ENCODE measurements around the gene PLEKHA5. TPM values are rescaled to one million over a fixed set of nuclear protein-coding genes. Genes with fewer than 3 reads are reported as not detected.
"Not testable (repeated sequence)": the region's sequence is repeated elsewhere in the genome, so short reads cannot be mapped to it uniquely, and the experiment has no call there.

The PLEKHA5 gene
- total RNA-seq, 1 donor from 2014 or later, result 12.8 TPM

DNA sequence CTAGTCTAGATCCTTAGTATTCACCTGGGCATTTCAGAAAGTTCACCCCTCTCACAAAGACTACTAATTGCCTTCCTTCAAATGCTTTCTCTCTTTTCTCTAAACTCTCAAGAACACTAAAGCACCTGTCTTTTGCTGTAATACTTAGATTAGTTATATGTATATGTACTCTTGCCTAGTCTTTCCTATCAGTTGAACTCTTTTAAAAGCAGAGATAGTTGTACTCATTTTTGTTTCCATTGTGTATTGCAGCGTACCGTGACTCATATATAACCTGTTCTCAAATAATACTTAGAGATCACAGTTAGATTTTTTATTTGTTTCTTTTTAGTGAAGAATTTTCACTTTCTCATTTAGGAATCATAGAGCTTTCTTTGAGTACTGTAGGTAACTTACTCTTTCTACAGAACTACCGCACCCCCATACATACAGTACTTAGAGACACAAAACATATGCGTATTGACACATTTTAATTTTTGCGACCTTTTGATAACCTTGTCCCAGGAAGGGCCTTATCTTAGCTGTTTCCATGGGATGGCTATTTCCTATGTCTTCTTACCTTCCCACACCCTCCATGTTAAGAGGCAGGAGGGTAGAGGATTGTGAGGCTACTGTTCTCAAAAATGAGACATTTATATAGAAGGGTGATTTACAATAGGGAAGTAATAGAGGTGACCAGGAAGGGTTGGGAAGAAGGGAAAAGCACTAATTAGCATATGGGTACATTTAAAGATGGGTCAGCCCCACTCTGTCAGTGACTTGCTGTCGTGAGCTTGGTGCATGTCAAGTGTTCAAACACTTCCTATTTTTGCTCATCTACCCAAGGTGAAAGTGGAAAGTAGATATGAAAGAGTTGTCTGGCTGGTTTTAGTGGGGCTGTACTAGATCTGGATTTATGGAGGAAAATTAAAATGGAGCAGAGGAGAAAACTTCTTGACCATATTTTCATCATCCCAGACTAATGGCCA, 74.3 kb downstream of the PLEKHA5 start:
- DNase-seq, result no peak

DNA sequence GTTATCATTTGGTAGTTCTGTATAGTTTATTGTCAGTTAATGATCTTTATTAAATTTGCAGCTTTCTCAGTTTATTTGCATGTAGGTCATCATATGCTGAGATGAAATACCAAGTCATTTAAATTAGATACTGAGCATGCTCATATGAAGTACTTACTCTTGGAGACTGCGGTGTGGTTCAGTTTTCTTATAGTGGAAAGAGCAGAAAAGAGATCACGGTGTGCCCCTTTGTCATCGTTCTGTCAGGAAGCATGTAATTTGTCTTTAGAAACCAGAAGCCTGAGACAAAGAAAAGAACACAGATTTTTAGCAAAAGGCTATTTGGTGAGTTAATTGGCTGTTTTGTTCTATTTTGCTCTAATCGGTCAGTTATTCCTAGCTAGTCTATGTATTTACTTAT, 75.6 kb downstream of the PLEKHA5 start:
- DNase-seq, result no peak

DNA sequence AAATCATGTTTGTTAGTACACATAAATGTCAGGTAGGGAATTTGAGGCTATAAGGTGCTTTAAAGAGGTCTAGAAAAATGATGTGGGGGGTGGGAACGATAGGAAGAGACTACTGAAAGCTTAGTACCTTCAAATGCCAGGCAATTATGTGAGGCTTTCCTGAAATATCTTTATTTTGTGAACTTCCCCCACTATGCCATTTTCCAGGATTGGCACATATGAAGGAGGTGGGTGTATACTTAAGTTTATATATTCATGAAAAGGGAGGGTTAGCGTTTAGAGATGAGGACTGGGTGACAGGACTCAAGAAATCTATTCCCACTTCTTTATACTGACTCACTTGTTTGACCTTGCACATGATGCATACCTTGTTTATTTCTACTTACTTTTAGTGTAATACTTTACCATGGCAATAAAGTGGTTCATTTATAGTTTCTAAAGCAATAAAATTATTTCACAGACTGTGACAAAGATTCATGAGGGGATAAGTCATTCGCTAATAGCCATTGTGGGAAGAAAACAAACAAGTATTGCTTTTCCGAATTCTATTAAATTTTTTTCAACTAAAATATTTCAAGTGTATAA, 77.1 kb downstream of the PLEKHA5 start:
- no peak for DNase-seq

DNA sequence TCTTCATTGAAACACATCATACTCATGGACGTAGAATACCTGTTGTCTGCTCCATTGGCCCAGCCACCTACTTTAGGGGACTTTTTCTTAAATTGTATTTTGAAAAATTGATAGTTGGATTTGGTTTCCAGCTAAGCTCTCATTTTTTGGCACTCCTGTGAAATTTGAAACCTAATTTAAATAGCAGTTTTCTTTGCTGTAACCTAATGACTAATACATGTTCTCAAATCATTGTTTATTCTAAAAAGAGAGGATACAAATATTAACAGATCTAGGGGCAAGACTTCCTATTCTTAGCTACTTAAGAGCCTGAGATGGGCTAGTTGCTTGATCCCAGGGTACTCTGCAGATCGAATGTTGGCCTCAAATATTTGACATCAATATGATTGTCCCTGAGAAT, 78.9 kb downstream of the PLEKHA5 start:
- no peak for DNase-seq

DNA sequence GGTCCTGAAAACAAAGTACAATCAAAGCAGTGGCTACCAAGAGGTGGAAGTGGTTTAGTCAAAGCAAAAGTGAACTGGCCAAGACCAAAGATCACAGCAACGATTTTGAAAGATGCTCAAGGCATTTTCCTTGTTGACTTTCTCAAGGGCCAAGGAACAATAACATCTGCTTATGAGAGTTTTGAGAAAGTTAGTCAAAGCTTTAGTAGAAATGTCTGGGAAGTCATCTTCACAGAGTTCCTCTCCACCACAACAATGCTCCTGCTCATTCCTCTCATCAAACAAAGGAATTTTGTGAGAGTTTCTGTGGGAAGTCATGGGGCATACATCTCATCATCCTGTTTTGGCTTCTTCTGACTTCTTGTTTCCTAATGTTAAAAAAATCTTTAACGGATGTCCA, 80.1 kb downstream of the PLEKHA5 start:
- DNase-seq, result no peak

DNA sequence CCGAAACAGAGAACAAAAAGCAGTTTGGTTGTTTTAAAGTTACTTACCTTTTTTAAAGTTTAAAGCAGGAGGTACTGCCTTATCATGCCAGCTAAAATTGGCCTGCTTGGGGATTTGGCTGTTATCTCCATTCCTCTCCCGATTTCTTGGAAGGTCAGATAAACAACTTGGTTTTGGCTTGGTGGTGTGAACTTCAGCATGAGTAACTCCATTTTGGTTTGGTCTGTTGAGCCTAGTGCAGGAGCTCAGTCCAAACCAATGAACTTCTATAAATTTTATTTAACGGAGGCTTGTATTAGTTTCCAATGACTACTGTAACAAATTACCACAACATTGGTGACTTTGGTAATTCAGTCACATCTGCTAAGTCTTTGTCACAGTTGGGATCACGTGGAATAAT, 82.3 kb downstream of the PLEKHA5 start:
- DNase-seq, result no peak

DNA sequence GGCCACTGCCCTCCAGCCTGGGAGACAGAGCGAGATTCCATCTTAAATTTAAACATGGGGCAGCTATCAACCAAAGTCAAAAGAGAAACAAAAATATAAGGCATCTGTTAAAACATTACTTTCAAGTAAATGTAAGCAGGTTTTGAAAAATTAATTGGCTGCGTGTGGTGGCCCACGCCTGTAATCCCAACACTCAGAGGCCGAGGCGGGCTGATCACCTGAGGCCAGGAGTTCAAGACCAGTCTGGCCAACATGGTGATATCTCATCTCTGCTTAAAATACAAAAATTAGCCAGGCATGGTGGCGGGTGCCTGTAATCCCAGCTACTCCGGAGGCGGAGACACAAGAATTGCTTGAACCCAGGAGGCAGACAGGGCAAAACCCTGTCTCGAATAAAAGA, 82.7 kb downstream of the PLEKHA5 start:
- DNase-seq, result no peak

DNA sequence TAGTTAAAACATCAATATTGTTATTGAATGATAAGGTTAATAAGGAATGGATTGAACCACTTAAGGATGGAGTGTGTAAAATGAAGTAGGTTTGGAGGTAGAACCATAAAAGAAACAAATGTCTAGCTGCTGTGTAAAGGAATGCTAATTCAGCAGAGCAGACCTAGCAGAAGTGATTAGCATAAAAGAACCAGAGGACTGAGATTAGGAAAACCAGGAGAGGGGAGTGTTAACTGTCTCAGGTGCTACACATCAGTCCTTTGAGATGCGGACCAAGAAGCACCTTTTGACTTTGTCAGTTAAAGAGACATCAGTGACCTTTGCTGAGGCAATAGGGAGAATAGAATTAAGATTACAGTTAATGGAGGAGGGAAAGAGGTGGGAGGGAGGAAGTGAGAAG, 84.5 kb downstream of the PLEKHA5 start:
- no peak for DNase-seq

DNA sequence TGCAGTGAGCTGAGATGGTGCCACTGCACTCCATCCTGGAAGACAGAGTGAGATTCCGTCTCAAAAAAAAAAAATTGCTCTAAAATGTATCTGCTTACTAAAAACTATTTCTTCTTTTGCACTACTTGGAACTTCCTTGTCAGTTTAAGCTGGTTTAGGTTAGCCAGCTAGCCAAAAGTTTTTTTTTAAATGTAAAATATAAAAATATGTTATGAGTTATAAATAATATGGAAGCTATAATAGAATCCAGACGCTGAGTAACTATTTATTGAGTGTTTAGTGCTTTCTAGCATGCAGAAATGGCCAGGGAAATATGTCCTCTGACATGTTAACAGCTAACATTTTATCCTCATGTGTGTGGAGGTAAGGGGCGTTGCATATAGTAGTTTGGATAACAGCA, 85.6 kb downstream of the PLEKHA5 start:
- no peak for DNase-seq

DNA sequence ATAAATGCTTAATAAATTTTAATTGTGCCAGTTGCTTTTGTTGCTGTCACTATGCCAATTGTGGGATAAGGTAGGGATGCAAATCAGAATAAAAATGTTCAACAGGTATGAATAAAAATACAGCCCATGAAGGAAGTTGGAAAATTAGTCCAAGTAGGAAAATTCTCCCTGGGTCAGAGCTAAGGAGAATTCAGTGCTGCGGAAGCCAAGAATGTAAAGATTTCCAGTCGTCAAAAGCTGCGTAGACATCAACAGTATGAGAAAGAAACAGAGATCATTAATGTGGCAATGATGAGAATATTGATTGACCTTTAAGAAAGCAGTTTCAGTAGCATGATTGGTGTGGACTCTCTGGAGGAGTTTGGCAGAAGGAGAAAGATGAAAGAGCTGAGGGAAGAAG, 87.9 kb downstream of the PLEKHA5 start:
- no peak for DNase-seq

DNA sequence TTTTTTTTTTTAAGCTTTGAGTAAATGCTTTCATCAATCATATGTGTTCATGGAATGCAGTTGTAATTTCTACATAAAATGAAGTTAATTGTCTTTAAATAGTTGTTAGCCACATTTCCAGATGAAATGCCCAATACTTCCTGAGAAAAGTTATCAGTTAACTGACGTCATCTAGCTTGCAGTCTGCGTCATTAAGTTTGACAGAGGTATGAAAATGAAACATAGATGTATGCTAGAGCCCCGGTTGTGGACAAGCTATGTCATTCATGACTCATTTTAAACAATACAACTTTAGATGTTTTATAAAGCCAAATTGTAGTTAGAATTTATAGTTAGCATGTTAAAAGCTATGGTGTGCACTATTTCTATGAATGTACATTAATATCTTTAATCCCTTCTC, 90.7 kb downstream of the PLEKHA5 start:
- peak; percentile 6 for DNase-seq

DNA sequence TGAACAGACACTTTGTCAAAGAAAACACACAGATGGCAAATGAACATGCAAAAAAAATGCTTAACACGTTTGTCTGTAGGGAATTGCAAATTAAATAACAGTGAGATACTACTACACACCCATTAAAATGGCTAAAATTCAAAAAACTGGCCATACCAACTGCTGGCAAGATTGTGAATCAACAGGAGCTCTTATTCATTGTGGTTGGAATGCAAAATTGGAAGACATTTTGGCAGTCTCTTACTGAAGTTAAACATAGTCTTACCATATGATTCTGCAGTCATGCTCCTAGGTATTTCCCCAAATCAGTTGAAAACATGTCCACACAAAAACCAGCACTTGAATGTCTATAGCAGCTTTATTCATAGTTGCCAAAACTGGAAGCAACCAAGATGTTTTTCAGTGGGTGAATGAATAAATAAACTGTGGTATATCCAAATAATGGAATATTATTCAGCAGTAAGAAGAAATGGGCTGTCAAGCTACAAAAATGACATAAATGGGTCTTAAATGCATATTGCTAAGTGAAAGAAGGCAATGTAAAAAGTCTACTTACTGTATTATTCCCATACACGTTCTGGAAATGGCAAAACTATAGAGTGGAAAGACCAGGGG, 91.4 kb downstream of the PLEKHA5 start:
- no peak for DNase-seq

DNA sequence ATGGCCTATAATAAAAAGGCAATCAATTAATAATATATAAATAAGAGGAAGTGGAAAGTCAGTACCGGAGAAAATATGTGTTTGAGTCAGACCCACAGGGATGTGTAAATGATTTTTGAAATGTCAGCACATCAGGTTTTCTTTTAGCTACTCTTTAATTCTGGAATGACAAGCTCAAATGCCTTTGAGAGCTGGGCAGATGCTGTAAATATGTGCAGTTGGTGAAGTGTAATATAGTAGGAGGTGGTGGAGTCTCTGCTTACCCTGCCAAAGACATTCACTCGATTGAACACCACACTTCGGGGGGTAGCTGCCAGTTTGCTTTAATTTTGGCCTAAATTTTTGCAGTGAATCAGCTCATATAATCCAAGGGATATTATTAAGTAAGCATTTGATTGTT, 93.0 kb downstream of the PLEKHA5 start:
- no peak for DNase-seq

DNA sequence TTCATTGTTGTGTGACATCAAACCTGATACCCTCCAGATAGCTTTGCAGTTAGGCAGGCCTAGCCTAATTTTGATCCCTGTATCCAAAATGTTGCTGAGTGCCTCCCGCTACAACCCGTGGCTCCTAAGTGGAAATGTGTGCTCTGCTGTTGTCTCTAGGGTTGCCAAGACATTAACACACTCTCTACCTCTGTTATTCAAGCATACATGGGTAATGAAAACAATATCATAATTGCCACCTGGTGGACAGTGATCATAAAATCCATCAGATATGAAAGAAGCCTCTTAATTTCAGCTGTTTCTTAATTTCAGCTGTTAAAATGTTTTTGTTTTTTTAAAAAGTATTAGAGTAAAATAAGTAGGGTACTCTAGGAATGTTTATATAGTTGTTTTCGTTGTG, 93.5 kb downstream of the PLEKHA5 start:
- peak; percentile 42 for DNase-seq

DNA sequence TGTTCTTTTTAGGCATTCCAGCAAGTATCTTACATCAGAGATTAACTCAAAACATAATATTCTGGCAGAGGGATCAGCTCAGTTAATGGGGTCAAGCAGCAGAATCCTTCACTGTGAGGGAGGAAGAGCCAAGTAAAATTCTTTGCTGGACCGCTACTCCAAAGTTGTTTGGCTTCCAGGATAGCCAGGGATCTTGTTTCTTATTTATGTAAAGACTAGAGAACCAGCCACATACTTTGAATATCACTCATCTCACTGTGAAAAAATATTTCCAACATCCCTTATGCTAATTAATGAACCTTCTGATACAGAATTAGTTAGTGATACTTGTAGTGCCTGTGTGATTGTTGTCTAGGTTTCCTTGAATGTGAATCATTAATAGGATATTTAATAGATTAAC, 94.2 kb downstream of the PLEKHA5 start:
- no peak for DNase-seq

DNA sequence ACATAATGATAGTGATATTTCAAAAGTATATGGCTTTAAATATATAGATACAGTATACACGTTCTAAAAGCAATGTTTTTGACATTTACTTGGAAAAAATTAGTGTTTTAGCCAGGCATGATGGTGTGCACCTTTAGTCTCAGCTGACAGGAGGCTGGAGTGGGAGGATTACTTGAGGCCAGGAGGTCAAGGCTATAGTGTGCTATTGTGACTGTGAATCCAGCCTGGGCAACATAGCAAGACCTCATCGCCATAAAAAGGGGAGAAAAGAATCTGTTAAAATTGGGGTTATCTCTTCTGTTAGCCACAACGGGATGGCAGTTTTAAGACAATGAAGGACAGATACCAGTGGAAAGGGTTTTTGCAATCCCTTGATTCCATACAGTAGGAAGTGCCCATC, 95.2 kb downstream of the PLEKHA5 start:
- no peak for DNase-seq

DNA sequence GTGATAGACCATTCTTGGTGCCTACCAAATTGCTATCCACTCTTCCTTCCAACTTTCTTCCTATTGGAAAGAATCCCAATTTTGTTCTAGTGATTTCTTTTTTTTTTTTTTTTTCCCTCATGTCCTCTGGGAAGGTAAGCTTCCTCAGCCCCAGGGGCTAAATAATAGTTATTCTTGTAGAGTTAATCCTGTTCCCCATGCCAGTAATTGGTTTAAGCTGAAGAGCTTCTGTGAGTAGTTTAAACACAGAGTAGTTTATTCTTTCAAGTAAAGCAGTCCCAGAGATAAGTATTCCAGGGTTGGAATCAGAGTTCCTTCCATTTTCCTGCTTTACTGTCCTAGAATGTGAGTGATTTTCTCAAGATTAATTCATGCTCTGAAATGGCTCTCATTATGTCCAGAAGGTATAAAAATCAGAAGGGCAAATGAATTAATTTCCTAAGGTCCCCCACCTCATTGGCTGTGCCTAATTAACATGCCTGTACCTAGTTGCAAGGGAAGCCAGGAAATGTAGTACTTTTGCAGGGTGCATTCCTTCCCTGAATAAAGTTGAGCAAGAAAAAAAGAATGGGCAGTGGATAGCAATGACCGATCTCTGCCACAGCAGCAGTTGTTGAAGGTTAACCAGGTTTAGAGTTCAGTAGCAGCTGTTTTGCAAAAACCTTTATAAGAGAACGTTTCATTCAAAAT, 97.8 kb downstream of the PLEKHA5 start:
- no peak for DNase-seq

DNA sequence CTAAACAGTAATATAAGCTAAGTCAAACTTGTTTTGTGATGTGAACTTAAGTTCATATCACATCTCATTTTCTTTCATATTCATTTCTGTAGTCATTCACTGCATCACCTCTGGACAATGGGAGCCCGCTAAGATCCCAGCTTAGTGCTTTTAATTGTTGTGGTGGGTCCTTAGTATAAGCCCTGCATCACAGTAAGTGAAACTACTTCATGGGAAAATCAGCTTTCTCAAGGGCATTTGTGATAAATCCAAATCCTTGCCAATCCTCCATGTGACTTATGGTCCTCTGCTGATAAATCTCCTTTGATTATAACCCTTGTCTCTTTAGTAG, 98.3 kb downstream of the PLEKHA5 start:
- DNase-seq, result peak; percentile 1

DNA sequence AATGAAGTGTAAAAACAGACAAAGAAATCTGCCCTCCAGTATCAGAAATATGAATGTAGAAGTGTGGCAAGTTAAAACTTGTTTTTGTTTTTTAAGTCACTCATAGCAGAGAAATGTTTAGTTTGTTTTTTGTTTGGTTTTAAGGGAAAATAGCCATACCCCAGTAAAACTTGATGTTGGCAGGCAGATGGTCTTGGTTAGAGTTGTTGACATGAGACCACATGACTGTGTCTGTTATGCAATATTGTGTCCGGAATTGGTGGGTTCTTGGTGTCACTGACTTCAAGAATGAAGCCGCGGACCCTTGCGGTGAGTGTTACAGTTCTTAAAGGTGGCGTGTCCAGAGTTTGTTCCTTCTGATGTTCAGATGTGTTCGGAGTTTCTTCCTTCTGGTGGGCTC, 99.5 kb downstream of the PLEKHA5 start:
- DNase-seq, result not testable (repeated sequence)

DNA sequence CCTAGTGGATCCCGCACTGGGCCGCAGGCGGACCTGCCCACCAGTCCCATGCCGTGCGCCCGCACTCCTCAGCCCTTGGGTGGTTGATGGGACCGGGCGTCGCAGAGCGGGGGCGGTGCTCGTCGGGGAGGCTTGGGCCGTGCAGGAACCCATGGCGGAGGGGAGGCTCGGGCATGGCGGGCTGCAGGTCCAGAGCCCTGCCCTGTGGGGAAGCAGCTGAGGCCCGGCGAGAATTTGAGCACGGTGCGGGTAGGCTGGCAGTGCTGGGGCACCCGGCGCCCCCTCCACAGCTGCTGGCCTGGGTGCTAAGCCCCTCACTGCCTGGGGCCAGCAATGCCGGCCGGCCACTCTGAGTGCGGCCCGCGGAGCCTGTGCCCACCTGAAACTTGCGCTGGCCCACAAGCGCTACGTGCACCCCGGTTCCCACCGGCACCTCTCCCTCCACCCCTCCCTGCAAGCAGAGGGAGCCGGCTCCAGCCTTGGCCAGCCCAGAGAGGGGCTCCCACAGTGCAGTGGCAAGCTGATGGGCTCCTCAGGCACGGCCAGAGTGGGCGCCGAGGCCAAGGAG, 100.8 kb downstream of the PLEKHA5 start:
- no peak for DNase-seq

DNA sequence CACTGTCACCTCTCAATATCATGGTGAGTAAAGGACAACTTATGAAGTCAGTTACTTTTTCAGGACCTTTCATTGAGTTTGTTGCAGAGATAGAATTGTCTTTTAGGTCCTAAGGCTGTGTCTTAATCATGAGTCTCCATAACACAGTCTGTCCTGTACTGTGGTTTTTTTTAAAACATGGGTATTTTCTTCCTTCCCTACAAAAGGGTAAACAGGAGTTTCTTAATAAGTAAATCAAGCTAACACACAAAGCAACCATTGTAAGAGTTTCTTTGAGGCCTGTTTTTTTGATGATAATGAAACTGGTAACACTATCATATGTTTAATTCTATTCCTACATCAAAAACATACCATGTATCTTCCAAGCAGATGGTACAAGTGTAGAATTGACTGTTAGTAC, 101.4 kb downstream of the PLEKHA5 start:
- DNase-seq, result no peak

DNA sequence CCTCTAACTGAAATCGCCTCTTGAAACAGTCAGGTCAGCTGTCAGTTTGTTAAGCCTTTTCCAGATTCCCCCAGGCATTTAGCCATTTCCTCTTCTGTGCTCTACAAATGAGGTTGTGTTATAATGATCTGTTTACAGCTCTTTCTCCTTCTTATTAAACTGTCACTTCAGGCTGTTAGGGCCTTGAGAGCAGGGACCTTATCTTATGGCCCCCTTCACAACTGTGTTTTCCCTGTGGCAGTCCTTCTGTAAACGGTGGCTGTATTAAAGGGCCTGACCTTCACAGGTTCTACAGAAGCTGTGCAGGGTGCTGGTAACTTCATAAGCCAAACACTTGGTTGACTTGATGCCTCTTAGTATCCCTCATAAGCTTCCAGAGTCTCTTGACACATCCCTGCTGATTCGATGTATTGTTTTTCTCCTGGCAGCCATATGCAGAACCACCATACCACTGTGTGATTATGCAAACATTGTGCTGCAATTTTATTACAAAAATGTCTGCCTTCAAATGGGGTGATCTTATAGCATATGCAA, 104.7 kb downstream of the PLEKHA5 start:
- no peak for DNase-seq

All from dermis blood vessel endothelial cell (primary cell).